H9 (cell line): ENCODE results near the gene PTCH1. TPM values are rescaled to one million over a fixed set of nuclear protein-coding genes. Genes with fewer than 3 reads are reported as not detected.

Experiments used
- DNase-seq: peaks from one replicate; pipeline ENCODE4 v3.0.0-alpha.2; 2017
- H2AFZ ChIP-seq: one replicate; pipeline ENCODE4 v1.6.1; 2013; ENCODE audit warnings: mild to moderate bottlenecking, low read length, control low read depth, moderate library complexity
- H2AK5ac ChIP-seq: 2 replicates; pipeline ENCODE4 v1.6.1; 2013; ENCODE audit warnings: low read length, control low read depth, mixed read lengths; ENCODE audit not compliant: insufficient read length
- H2BK120ac ChIP-seq: one replicate; pipeline ENCODE4 v1.6.1; 2013; ENCODE audit warnings: low read depth, mild to moderate bottlenecking, low read length, control low read depth, inconsistent platforms; ENCODE audit not compliant: poor library complexity, severe bottlenecking
- H2BK12ac ChIP-seq: 2 replicates; pipeline ENCODE4 v1.6.1; 2013; ENCODE audit warnings: low read length, control low read depth, mixed read lengths, low read depth; ENCODE audit not compliant: insufficient read length
- H2BK15ac ChIP-seq: 2 replicates; pipeline ENCODE4 v1.6.1; 2013; ENCODE audit warnings: low read depth, low read length, control low read depth
- H2BK20ac ChIP-seq: one replicate; pipeline ENCODE4 v1.6.1; 2013; ENCODE audit warnings: low read depth, mild to moderate bottlenecking, low read length, control low read depth, inconsistent platforms; ENCODE audit not compliant: poor library complexity, severe bottlenecking
- H2BK5ac ChIP-seq: 2 replicates; pipeline ENCODE4 v1.6.1; 2013; ENCODE audit warnings: low read length, control low read depth, mixed read lengths; ENCODE audit not compliant: insufficient read length
- H3K14ac ChIP-seq: 2 replicates; pipeline ENCODE4 v1.6.1; 2013; ENCODE audit warnings: low read length, control low read depth; ENCODE audit not compliant: insufficient read depth
- H3K18ac ChIP-seq: 2 replicates; pipeline ENCODE4 v1.6.1; 2013; ENCODE audit warnings: low read depth, mild to moderate bottlenecking, mixed read lengths, low read length, control low read depth; ENCODE audit not compliant: insufficient read length
- H3K23ac ChIP-seq: 2 replicates; pipeline ENCODE4 v1.6.1; 2013; ENCODE audit warnings: low read length, control low read depth, mixed read lengths, low read depth; ENCODE audit not compliant: insufficient read length
- H3K23me2 ChIP-seq: 2 replicates; pipeline ENCODE4 v1.6.1; 2013; ENCODE audit warnings: low read depth, mild to moderate bottlenecking, mixed read lengths, low read length, control low read depth; ENCODE audit not compliant: insufficient read length, poor library complexity, severe bottlenecking
- H3K27ac ChIP-seq: 2 replicates; pipeline ENCODE4 v1.5.1; 2013; ENCODE audit warnings: low read length, control low read depth, mixed read lengths, low read depth; ENCODE audit not compliant: insufficient read length
- H3K27me3 ChIP-seq: 2 replicates; pipeline ENCODE4 v1.6.1; 2013; ENCODE audit warnings: low read length, control low read depth, inconsistent platforms; ENCODE audit not compliant: insufficient read depth
- H3K4ac ChIP-seq: 2 replicates; pipeline ENCODE4 v1.6.1; 2013; ENCODE audit warnings: low read depth, mild to moderate bottlenecking, control low read depth, inconsistent platforms, low read length, moderate library complexity
- H3K4me1 ChIP-seq: 2 replicates; pipeline ENCODE4 v1.6.1; 2013; ENCODE audit warnings: low read length, control low read depth, inconsistent platforms; ENCODE audit not compliant: insufficient read depth
- H3K4me2 ChIP-seq: 2 replicates; pipeline ENCODE4 v1.6.1; 2013; ENCODE audit warnings: low read length, control low read depth, mixed read lengths; ENCODE audit not compliant: insufficient read length, insufficient read depth
- H3K56ac ChIP-seq: 2 replicates; pipeline ENCODE4 v1.6.1; 2013; ENCODE audit warnings: low read depth, mild to moderate bottlenecking, mixed read lengths, low read length, control low read depth; ENCODE audit not compliant: insufficient read length
- H3K79me1 ChIP-seq: 2 replicates; pipeline ENCODE4 v1.6.1; 2013; ENCODE audit warnings: low read depth, mild to moderate bottlenecking, moderate library complexity, low read length, control low read depth, inconsistent platforms; ENCODE audit not compliant: insufficient read depth, poor library complexity, severe bottlenecking
- H3K79me2 ChIP-seq: 2 replicates; pipeline ENCODE4 v1.6.1; 2013; ENCODE audit warnings: low read length, control low read depth, inconsistent platforms; ENCODE audit not compliant: insufficient read depth
- H3K9ac ChIP-seq: 2 replicates; pipeline ENCODE4 v1.6.1; 2013; ENCODE audit warnings: low read length, control low read depth, mixed read lengths; ENCODE audit not compliant: insufficient read length; ENCODE audit errors: extremely low read depth
- H3K9me3 ChIP-seq: one replicate; pipeline ENCODE4 v1.6.1; 2013; ENCODE audit warnings: low read depth, low read length, inconsistent platforms; ENCODE audit not compliant: control insufficient read depth
- H3T11ph ChIP-seq: one replicate; pipeline ENCODE4 v1.6.1; 2013; ENCODE audit warnings: mild to moderate bottlenecking, low read length, control low read depth, inconsistent platforms
- H4K20me1 ChIP-seq: one replicate; pipeline ENCODE4 v1.6.1; 2013; ENCODE audit not compliant: control insufficient read depth, insufficient read length, insufficient read depth
- H4K5ac ChIP-seq: 2 replicates; pipeline ENCODE4 v1.6.1; 2013; ENCODE audit warnings: low read depth, mild to moderate bottlenecking, mixed read lengths, low read length, control low read depth; ENCODE audit not compliant: insufficient read length
- H4K8ac ChIP-seq: replicated peaks from 2 replicates; pipeline ENCODE4 v1.6.1; 2013; ENCODE audit warnings: low read length, control low read depth, mixed read lengths, low read depth; ENCODE audit not compliant: insufficient read length
- H4K91ac ChIP-seq: 2 replicates; pipeline ENCODE4 v1.6.1; 2013; ENCODE audit warnings: low read depth, mild to moderate bottlenecking, moderate library complexity, mixed read lengths, low read length, control low read depth; ENCODE audit not compliant: insufficient read length
- H3K27ac Mint-ChIP-seq, 3 experiments: 2 replicates in 2 of 3; 3 replicates in 1 of 3; pipeline ENCODE4 v1.8.0; 2020 to 2021; ENCODE audit warnings: mixed read lengths in 3 of 3, mild to moderate bottlenecking in 1 of 3, moderate library complexity in 1 of 3
- H3K27me3 Mint-ChIP-seq: 2 replicates; pipeline ENCODE4 v1.8.0; 2021; ENCODE audit warnings: low read depth, mild to moderate bottlenecking, moderate library complexity, mixed read lengths
- H3K36me3 Mint-ChIP-seq, 3 experiments: 2 replicates in 2 of 3; 3 replicates in 1 of 3; pipeline ENCODE4 v1.8.0; 2020 to 2021; ENCODE audit warnings: low read depth in 3 of 3, mixed read lengths in 3 of 3; ENCODE audit not compliant: insufficient read depth in 1 of 3
- H3K4me1 Mint-ChIP-seq, 2 experiments: 2 replicates each; pipeline ENCODE4 v1.8.0; 2020; ENCODE audit warnings: mixed read lengths in 2 of 2
- H3K4me3 Mint-ChIP-seq, 2 experiments: 2 replicates in 1 of 2; 3 replicates in 1 of 2; pipeline ENCODE4 v1.8.0; 2020 to 2021; ENCODE audit warnings: mild to moderate bottlenecking in 2 of 2, mixed read lengths in 2 of 2, moderate library complexity in 1 of 2
- H3K9me3 Mint-ChIP-seq, 2 experiments: 2 replicates in 1 of 2; 3 replicates in 1 of 2; pipeline ENCODE4 v1.8.0; 2020; ENCODE audit warnings: mild to moderate bottlenecking in 2 of 2, mixed read lengths in 2 of 2, moderate library complexity in 1 of 2
- CTCF ChIP-seq: fragments of 200-600 bp; sonication (generic); conservative IDR thresholded peaks from 3 replicates; pipeline ENCODE4 v1.8.0; 2021; ENCODE audit warnings: antibody characterized with exemption, mild to moderate bottlenecking
- WGBS: extraction: QIAGEN DNeasy Blood & Tissue Kit; methylation state at CpG from one replicate; pipeline ENCODE4 v1.1.7; 2013; ENCODE audit warnings: missing lambda C conversion rate, low lambda C conversion rate, mixed read lengths; ENCODE audit not compliant: insufficient read length; ENCODE audit errors: extremely low coverage; 5-methylcytosine and 5-hydroxymethylcytosine counted together
- total RNA-seq: library from RNA; stranded (reverse); gene quantifications from 2 replicates; pipeline ENCODE4 v1.2.1, GENCODE V29; 2021

The PTCH1 gene
- total RNA-seq, 1 experiment from 2014 or later, result 9.1 TPM

GRCh38 chr9:95463148-95464060 lies 53.4 kb downstream of the PTCH1 start:
- Histone ChIP-seq H3K23me2 (no peaks in the 10 kb centered on the region), H3K9ac (no peak overlapping the region), H3K4me1 (peaks cover 6% of the 10 kb centered on the region; the same call in 1 of the 2 replicates), H3K23ac (no peak overlapping the region), H2BK5ac (no peak overlapping the region), H3K9me3 (no peaks in the 10 kb centered on the region), H3K14ac (no peak overlapping the region), H3K27me3 (no peaks in the 10 kb centered on the region), H2BK20ac (no peak overlapping the region), H4K5ac (no peak overlapping the region), H2BK12ac (no peak overlapping the region), H2BK120ac (no peak overlapping the region), H3K27ac (no peak overlapping the region), H4K8ac (no peak overlapping the region), H3K56ac (no peak overlapping the region), H4K91ac (no peak overlapping the region), H3T11ph (no peak overlapping the region), H2AFZ (no peak overlapping the region), H3K4ac (no peak overlapping the region), H2AK5ac (no peak overlapping the region), H2BK15ac (no peak overlapping the region), H3K4me2 (no peak overlapping the region), H4K20me1 (no peaks in the 10 kb centered on the region), H3K18ac (no peak overlapping the region), H3K79me1 (no peaks in the 10 kb centered on the region), H3K79me2 (no peaks in the 10 kb centered on the region)
- no peak for TF ChIP-seq CTCF
- peak overlapping the region; percentile 49 to 66; a peak in 4 of 5 replicates for H3K4me3 Mint-ChIP-seq
- peaks cover 28% of the 10 kb centered on the region for H3K27me3 Mint-ChIP-seq
- no peaks in the 10 kb centered on the region for H3K9me3 Mint-ChIP-seq
- peak overlapping the region in 1 of 3 experiments; percentile 70; a peak in 1 of 7 replicates for H3K27ac Mint-ChIP-seq
- WGBS, result no CpG with 5 or more reads among the region's 21 CpGs
- no peak for DNase-seq
- H3K36me3 Mint-ChIP-seq, result peaks cover 19 to 57% (median 42%) of the 10 kb centered on the region in 3 experiments
- H3K4me1 Mint-ChIP-seq, result peaks cover 24 to 31% of the 10 kb centered on the region in 2 experiments
